ENCODE results near the gene NFATC1. TPM values are rescaled to one million over a fixed set of nuclear protein-coding genes. Genes with fewer than 3 reads are reported as not detected.
"Not testable (repeated sequence)": the region's sequence is repeated elsewhere in the genome, so short reads cannot be mapped to it uniquely, and the experiment has no call there.

Gene NFATC1
- polyA plus RNA-seq, 4 donors: 5.7 to 6.3 (median 6.1) TPM

- no peak for DNase-seq (ENCODE audit: low read depth in 4 of 4, low spot score in 2 of 4)
These were observed 21.1 kb upstream of the NFATC1 start for GRCh38 chr18:79374408-79375171.

GRCh38 chr18:79375441-79376154 lies 20.1 kb upstream of the NFATC1 start:
- no peak for DNase-seq (ENCODE audit: low read depth in 4 of 4, low spot score in 2 of 4)

DNA sequence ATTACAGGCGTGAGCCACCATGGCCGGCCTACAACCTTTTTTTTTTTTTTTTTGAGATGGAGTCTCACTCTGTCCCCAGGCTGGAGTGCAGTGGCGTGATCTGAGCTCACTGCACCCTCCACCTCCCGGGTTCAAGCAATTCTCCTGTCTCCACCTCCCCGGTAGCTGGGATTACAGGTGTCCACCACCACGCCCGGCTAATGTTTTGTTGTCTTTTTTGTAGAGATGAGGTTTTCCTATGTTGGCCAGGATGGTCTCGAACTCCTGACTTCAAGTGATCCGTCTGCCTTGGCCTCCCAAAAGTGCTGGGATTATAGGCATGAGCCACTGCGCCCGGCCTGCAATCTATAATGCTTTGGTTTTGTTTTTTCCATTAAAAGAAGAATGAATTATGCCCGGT lies 19.1 kb upstream of the NFATC1 start:
- not testable (repeated sequence) for DNase-seq (ENCODE audit: low read depth in 4 of 4, low spot score in 2 of 4)

DNA sequence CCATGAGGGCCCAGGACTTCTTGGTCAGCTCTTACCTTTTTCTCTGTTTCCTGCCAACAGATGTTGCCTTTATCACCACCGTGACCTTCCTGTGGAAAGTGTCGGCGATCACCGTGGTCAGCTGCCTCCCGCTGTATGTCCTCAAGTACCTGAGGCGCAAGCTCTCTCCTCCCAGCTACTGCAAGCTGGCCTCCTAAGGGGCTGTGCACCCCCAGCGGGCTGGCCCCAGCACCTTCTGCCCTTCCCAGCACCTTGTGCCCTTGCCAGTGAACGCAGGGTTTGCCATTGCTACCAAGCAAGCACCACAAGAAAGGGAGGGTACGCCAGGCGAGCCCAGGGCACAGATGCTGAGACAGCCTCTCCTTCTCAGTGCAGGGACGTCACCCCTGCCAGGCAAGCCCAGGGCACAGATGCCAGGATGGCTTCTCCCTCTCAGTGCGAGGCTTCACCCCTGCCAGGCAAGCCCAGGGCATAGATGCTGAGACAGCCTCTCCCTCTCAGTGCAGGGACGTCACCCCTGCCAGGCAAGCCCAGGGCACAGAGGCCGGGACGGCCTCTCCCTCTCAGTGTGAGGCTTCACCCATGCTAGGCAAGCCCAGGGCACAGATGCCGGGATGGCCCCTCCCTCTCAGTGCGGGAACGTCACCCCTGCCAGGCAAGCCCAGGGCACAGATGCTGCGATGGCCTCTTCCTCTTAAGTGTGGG lies 18.4 kb upstream of the NFATC1 start:
- no peak for DNase-seq (ENCODE audit: low read depth in 4 of 4, low spot score in 2 of 4)

DNA sequence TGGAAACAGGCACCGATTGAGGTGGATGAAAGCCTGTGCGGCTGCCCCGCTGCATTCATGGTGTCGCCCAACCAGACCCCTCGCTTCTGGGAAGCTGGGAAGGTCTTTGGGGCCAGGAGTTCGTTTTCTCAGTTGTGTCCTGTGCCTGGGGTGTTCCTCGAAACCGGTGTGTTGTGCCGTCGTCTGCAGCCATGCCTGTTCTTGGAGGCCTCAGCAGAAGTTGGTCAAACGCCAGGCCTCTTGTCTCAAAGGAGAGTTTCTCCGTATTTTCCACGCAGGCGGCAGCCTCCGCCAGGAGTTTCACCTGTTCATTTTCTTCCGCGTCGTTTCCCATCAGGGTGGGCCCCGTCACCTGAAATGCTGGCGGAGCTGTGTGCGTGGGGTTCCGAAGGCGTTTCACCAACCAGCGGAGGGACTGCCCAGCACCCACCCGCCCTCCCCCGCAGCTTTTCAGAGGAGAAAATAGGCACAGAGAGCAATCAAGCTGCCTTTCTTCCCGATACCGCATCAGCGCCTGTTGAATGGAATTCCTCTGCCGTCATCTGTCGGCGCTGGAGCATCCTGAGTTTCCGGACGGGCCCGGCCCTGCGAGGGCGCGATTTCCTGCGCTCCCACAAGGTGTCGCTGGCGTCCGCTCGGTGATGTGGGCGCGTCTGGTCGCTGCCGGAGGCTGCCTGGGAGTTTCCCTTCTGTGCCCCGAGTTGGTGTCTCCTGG lies 17.0 kb upstream of the NFATC1 start:
- DNase-seq (ENCODE audit: low read depth in 4 of 4, low spot score in 2 of 4): no peak

GRCh38 chr18:79379251-79379905 lies 16.4 kb upstream of the NFATC1 start:
- no peak for DNase-seq (ENCODE audit: low read depth in 4 of 4, low spot score in 2 of 4)

GRCh38 chr18:79379931-79380815 lies 15.6 kb upstream of the NFATC1 start:
- DNase-seq (ENCODE audit: low read depth in 4 of 4, low spot score in 2 of 4): no peak

DNA sequence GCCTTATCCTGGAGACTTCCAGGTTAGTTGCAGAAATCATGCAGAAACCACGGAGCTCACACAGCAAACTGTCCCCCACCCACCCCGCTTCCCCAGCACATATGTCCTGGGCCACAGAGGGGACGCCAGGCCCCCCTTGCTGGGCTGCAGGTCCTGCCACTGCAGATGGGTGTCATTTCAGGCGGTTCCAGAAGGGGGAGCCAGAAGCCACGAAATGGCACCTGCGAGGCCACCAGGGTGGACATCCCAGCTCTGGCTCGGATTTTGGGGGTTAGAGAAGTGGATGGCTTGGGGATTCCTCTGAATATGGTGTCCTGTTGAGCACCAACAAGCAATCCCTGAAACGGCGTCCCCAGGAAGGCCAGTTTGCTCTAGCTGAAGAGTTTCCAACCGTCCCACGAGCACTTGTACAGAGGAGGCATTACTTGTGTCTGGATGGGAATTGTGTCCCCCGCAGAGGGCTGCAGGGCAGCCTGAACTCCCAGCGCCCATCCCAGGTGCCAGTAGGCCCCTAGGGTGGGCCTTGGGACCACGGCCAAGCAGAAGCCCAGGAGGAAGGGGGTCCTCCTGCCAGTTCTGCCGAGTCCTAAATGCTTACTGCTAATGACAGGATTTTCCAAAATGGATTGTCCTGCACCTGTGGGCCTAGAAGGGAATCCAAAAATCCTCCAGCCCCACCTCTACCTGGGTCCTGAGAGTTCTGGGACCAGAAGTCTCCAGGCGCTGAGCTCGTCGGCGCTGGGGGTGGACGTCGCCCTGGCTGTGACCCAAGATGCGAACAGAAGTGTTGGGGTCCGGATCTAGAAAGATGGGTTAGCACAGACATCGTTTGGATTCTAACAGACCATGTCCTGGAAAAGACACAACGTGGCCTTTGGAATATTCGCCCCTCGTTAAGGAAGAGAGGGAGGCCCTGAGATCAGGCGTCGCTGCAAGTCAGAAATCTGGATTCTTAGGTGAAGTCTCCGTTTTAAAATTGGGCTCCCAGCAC lies 14.6 kb upstream of the NFATC1 start:
- no peak for DNase-seq (ENCODE audit: low read depth in 4 of 4, low spot score in 2 of 4)

DNA sequence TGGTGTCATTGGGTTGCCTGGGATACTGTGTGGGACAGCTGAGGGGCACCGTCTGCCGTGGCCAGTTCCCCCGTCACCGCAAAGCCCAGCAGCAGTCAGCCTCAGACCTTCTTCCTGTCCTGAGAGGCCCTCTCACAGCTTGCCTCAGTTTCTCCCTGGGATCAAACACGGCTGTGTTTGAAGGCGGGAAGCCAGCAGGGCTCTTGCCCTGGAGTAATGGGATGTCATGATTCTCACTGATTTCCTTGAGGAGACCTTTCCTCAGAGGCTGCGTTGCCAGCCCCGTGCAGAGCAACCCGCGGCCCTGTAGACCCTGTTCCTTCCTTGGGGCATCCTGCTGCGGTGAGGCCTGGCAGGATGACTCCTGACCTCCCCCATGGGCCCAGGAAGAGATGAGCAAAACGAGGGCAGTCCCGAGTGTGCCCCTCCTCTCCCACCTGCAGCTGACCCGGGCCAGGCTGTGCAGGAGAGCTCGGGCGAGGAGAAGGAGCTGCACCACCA lies 13.9 kb upstream of the NFATC1 start:
- DNase-seq (ENCODE audit: low read depth in 4 of 4, low spot score in 2 of 4): no peak

GRCh38 chr18:79382681-79383387 lies 12.9 kb upstream of the NFATC1 start:
- no peak for DNase-seq (ENCODE audit: low read depth in 4 of 4, low spot score in 2 of 4)

DNA sequence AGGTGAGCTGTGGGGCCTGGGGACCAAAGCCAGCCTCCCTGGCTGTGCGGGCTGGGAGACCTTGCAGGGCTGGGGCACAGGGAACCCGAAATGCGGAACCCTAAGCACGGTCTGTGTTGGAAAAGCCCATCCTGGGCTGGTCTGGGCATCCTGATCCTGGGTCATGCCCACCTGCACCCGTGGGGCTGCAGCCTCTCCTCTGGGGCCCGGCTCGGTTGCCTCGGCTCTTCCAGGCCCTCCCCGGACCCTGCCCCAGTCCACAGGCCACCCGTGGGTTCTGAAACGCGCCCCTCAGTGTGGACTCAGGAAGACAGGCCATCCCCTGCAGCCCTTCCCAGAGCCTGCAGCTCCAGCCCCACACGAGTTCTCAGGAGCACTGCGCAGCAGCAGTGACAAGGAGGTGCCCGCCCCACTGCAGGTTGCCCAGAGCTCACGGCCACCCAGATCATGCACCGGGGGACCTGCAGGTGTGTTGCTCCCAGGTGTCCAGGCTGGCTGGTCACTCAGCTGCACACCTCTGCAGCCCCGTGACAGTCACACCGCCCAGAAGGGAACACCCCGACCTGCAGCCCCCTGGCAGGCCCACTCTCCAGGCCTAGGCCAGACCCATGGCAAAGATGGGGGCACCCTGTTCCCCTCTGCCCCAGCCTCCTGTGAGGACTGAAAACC lies 12.2 kb upstream of the NFATC1 start:
- no peak for DNase-seq (ENCODE audit: low read depth in 4 of 4, low spot score in 2 of 4)

DNA sequence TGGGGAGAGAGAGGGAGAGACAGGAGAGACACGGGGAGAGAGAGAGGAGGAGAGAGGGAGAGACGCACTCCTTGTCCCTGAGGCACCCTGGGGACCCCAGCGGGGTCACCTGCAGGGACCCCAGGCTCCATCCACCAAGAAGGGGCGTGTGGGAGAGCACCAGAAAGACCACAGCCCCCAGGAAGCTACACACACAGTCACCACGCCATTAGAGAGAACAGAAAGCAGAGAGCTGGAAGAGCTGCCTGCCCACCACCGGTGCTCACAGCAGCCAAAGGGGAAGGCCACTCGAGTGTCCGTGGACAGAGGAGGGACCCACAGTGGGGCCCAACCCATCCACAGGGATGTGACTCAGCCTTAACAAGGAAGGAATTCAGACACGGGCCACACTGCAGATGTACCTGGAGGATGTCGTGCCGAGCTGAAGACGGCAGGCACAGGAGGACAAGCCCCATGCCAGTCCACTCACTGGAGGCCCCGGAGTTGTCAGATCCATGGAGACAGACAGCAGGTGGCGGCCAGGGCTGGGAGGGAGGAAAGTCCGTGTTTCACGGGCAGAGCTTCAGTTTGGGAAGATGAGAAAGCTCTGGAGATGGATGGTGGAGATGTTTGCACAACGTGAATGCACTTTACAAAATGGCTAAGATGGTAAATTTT lies 11.5 kb upstream of the NFATC1 start:
- DNase-seq (ENCODE audit: low read depth in 4 of 4, low spot score in 2 of 4): no peak

DNA sequence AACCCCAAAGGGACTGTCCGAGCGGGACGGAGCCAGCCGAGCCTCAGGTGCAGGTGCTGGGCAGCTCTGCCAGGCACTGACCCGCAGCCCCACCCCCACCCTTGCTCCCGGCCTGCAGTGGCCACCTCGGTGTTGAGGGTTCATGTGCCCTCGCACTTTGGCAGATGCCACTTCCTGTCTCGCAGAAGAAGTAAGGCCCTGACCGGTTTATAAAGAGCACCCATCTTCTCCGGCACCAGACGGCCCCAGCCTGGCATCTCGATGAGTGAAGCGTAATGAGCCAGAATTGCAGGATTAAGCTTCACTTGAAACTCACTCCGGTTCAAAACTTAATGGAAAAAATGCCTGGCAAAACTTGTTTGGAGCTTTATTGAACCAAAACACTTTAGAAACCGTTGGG lies 10.9 kb upstream of the NFATC1 start:
- DNase-seq (ENCODE audit: low read depth in 4 of 4, low spot score in 2 of 4): no peak

DNA sequence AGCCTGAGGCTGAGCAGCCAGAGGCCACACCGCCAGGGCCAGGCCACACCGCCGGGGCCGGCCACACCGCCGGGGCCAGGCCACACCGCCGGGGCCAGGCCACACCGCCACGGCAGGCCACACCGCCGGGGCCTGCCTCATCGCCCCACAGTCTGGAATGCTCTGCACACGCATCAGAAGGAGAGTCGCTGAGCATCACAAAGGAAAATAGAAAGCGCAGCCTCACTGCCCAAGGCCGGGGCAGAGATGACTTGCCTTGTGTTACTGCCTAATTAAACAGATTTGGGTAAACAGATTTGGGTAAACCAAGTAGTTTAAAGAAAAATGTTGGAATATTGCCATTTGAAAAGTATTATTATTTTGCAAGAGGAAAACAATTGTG lies 10.4 kb upstream of the NFATC1 start:
- no peak for DNase-seq (ENCODE audit: low read depth in 4 of 4, low spot score in 2 of 4)

DNA sequence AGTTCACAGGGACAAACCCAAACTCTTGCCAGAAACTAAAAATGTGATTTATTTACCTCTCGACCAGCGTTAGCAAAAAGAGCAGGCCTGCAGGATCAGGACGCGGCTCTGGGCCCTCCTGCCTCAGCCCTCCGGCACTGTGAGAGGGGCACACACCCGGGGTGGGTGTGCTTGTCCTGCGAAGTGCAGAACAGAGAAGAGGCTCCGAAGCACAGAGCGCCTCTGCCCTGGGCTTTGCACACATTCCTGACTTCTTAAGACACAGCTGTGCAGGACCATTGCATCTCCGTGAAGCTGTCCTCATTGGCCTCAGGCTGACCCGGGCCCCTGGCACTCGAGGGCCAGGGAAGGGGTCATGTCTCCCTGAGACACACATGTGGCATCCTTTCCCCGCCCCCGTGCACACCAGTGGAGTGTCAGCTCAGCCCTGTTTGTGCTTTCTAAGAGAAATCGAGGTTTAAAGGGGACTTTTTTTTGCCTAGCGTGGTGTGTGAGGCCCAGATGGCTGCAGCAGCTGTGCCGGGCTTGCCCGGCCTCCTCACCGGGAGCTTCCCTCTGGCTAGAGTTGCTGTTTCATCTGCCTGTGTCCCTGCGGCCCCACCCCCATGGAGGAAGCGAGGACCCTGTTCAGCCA lies 9.9 kb upstream of the NFATC1 start:
- no peak for DNase-seq (ENCODE audit: low read depth in 4 of 4, low spot score in 2 of 4)

DNA sequence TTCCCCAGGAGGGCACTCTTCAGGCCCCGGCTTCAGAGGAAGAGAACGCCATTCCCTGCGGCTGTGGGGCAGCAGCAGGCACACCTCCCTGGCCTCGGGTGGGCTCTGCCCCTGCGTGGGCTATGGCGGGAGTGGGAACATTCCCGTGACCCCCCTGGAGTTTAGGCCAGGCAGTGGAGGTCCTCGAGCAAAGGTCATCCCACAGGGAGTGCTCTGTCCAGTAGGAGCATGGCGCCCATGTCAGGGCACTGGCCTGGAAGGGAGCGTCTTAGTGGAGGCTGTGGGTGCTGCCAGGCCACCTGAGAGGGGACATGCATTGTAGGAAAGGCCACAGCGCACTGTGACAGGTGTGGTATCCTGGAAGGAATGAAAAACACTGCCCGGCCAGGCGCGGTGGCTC lies 9.2 kb upstream of the NFATC1 start:
- DNase-seq (ENCODE audit: low read depth in 4 of 4, low spot score in 2 of 4): no peak
